DMS 273 (cell line): Measurements from ENCODE around the gene SELENOW.
"Not testable (repeated sequence)": the region's sequence is repeated elsewhere in the genome, so short reads cannot be mapped to it uniquely, and the experiment has no call there.

Source experiments
- DNase-seq: peaks from one replicate; lab custom pipeline; 2025; ENCODE audit not compliant: unreplicated experiment; lab: John Stamatoyannopoulos, UW

SELENOW gene

GRCh38 chr19:47756627-47756929 is 21.9 kb upstream of the SELENOW start:
- no peak for DNase-seq

DNA sequence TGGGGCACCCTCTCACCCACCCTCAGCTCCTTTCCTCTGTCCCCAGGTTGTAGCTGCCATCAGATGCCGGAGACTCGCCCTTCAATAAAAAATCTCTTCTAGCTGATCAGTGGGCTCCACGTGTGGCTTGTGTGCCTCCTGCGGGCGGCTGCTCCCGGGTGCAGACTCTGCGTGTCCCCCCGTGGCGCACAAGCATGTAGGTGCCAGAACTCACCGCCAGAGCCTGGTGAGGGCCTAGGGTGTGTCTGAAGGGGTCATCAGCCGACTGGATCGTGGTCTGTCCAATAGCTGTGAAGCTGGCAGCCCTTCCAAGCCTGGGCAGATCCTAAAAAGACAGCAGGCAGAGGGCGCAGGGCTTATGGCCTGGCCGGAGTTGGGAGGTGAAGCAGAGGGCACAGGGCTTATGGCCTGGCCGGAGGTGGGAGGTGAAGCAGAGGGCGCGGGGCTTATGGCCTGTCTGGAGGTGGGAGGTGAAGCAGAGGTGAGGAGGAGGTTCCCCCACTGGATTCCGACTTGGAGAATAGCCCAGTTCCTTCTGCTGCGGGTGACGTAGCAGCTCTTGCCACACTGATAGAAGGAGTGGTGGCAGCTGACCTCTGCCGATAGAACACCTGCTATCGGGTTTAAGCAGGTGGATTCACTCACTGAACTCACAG is 21.4 kb upstream of the SELENOW start:
- no peak for DNase-seq

DNA sequence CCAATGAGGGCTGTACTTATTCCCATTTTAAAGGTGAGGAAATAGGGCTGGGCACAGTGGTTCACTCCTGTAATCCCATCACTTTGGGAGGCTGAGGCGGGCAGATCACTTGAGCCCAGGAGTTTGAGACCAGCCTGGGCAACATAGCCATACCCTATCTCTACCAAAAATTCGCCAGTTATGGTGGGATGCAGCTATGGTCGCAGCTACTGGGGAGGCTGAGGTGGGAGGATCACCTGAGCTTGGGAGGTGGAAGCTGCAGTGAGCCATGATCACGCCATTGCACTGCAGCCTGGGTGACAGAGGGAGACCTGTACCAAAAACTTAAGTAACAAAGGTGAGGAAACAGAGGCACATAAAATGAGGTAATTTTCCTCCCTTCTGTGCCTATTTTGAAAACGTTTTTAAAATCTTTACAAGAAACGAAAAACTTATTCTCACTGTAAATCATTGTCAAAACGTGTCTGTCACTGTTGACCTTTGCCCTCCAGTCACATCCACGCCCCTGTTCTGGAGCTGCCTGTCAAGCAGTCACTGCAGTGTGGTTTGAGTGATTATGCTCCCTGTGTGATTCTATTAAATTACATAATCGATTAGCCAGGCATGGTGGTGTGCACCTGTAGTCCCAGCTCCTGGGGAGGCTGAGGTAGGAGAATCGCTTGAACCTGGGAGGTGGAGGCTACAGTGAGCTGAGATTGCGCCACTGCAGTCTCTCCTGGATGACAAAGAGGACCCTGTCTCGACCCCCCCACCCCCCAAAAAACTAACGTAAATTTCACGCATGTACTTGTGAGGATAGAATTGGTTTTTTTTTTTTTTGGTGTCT is 20.7 kb upstream of the SELENOW start:
- DNase-seq, result no peak

- no peak for DNase-seq
Observed at GRCh38 chr19:47758443-47758804, 20.1 kb upstream of the SELENOW start.

DNA sequence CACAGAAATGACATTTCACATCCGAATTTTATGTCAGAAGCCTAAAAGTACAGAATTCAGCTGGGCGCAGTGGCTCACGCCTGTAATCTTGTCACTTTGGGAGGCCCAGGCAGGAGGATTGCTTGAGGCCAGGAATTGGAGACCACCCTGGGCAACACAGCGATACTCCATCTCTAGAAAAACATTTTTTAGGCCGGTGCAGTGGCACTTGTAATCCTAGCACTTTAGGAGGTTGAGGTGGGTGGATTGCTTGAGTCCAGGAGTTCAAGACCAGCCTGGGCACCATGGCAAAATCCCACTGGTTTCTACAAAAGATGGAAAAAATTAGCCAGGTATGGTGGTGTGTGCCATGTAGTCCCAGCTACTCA is 17.9 kb upstream of the SELENOW start:
- DNase-seq, result no peak

DNA sequence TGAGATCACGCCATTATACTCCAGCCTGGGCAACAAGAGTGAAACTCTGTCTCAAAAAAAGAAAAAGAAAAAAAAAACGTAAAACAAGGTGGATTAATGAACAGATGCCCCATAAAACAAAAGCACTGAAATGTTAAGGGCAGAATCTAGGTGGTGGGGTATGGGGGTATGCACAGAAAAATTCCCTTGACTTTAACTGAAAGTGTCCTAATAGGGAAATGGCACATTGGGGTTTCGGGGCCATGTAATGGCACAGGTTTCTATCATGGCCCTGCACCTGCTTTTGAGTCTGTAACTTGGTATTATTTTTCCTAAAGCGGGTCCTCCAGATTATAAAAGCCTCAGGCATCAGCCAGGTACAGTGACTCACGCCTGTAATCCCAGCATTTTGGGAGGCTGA is 16.9 kb upstream of the SELENOW start:
- no peak for DNase-seq

DNA sequence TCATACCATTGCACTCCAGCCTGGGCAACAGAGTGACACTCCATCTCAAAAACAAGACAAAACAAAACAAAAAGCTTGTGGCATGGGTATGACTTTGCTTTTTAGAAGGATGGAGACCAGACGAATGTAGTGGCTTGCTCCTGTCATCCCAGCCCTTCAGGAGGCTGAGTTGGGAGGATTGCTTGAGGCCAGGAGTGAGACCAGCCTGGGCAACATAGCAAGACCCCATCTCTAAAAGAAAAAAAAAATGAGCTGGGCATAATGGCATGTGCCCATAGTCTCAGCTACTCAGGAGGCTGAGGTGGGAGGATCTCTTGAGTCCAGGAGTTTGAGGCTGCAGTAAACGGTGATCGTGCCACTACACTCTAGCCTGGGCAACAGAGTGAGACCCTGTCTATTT is 16.4 kb upstream of the SELENOW start:
- DNase-seq, result no peak

- no peak for DNase-seq
Observed at GRCh38 chr19:47762615-47763308, 15.7 kb upstream of the SELENOW start.

DNA sequence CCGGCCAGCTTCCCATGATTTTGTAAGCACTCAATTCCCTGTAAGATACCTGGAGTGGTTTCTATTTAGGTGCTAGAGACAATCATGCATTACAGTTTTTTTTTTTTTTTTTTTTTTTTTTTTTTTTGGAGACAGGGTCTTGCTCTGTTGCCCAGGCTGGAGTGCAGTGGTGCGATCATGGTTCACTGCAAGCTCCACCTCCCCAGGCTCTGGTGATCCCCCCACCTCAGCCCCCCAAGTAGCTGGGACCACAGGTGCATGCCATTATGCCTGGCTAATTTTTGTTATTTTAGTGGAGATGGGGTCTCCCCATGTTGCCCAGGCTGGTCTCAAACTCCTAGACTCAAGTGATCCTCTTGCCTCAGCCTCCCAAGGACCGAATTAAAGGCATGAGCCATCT is 13.8 kb upstream of the SELENOW start:
- DNase-seq, result not testable (repeated sequence)

GRCh38 chr19:47765523-47766358 is 12.8 kb upstream of the SELENOW start:
- DNase-seq, result peak; percentile 81

DNA sequence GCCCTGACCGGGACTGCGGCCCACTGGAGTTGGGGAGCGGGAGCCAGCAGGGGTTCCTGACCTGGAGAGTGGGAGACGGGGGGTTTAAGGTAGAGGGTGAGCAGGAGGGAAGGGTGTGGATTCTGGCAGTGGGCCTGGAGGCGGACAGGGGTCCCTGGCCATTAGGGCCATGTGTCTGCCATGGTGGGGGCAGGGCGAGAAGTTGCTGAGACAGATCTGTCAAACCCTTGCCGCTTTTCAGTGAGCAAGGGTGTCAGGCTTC is 12.2 kb upstream of the SELENOW start:
- DNase-seq, result no peak

DNA sequence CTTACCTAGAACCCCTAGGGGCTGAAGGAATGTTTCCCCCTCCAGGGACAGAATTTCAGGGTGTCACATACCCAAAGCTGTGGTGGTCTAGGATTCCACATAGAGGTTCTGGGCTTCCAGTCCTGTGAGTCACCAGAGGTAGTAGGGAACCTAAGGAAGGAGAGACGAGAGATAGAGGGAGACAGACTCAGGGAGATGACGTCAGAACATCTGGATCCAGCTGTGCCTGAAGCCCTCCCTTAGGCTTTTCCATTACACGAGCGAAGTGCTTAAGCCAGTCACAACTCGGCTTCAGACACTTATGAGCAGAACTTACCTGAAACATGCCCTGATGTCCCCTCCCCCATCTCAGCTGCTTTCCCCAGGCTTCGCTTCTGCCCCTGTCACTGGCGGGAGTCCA is 11.8 kb upstream of the SELENOW start:
- DNase-seq, result no peak

- no peak for DNase-seq
Observed at GRCh38 chr19:47767349-47767748, 11.2 kb upstream of the SELENOW start.

DNA sequence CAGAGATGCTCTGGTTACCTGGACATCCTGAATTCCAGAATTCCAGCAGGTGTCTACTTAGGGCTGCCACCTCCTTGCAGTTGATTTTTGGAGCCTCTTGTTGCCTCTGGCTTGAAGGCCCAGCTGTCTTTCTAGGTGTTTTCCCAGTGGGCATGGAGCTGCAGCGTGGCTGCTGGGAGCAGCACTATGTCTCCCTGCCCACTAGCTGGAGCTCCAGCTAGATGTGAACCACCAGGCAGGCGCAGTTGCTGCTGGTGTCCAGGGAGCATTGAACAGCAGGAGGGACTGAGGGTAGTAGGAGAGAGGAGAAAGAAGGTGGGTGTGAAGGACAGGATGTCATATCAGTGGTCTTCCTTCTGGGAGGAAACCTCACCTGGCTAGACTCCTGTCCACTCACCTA is 9.9 kb upstream of the SELENOW start:
- DNase-seq, result peak; percentile 31

DNA sequence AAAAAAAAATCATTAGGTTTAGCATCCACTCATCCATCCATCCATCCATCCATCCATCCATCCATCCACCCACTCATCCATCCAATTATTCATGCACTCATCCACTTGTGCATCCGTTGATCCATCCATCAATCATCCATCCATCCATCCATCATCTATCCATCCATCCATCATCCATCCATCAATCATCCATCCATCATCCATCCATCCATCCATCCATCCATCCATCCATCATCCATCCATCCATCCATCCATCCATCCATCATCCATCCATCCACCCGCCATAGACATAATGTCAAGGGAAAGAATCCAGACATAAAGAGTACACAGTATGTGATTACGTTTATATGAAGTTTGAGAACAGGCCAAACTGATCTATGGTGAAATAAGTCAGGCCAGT is 9.0 kb upstream of the SELENOW start:
- DNase-seq, result no peak

- not testable (repeated sequence) for DNase-seq
Observed at GRCh38 chr19:47771291-47771690, 7.2 kb upstream of the SELENOW start.

DNA sequence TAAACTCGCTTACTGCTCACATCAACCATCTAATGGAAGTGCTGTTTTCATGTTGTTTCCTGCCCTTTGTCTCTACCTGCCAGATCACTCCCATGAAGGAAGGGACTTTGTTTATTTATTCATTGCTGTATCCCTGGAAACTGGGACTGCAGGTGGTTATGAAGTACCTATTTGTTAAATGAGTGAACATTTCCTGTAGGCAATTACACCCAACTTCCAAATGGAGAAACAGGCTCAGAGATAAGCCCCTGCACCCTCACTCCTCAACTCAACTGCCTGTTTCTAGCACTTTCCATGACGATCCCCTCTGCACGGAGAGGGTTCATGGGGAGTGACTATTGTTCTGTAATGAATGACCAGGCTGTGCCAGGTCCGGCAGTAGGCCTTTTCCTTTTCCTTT is 1.9 kb upstream of the SELENOW start:
- no peak for DNase-seq

DNA sequence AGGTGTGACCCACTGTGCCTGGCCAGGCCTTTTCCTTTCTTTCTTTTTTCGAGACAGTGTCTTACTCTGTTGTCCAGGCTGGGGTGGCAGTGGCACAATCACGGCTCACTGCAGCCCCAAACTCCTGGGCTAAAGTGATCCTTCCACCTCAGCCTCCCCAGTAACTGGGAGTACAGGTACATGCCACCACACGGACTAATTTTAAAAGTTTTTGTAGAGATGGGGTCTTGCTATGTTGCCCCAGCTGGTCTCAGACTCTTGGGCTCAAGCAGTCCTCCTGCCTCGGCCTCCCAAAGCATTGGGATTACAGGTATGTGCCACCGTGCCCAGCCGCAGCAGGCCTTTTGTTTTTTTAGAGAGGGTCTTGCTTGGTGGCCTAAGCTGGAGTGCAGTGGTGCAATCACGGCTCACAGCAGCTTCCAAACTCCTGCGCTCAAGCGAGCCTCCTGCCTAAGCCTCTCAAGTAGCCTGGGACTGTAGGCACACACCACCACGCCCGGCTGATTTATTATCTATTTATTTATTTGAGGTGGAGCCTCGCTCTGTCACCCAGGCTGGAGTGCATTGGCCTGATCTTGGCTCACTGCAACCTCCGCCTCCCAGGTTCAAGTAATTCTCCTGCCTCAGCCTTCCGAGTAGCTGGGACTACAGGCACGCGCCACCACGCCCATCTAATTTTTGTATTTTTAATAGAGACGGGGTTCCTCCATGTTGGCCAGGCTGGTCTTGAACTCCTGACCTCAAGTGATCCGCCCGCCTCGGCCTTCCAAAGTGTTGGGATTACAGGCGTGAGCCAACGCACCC is 1.1 kb upstream of the SELENOW start:
- DNase-seq, result not testable (repeated sequence)

DNA sequence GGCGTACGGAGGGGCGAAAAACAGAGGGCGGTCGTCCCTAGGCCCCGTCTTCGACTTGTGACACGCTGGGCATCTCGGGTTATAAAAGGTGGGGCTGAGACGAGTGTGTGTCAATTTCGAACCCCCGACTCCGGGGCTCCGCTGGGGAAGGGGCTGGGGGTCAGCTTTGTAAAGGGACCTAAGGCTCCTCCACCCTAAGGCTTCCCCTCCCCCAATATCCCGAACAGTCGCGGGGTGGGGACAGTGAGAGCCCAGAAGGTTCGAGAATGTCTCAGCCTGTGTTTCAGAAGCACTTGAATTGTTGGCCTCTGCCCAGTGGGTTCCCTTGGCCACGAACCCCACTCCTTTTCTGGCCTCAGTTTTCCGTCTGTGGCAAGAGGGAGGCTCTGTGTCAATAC is 450 bp downstream of the SELENOW start:
- no peak for DNase-seq

DNA sequence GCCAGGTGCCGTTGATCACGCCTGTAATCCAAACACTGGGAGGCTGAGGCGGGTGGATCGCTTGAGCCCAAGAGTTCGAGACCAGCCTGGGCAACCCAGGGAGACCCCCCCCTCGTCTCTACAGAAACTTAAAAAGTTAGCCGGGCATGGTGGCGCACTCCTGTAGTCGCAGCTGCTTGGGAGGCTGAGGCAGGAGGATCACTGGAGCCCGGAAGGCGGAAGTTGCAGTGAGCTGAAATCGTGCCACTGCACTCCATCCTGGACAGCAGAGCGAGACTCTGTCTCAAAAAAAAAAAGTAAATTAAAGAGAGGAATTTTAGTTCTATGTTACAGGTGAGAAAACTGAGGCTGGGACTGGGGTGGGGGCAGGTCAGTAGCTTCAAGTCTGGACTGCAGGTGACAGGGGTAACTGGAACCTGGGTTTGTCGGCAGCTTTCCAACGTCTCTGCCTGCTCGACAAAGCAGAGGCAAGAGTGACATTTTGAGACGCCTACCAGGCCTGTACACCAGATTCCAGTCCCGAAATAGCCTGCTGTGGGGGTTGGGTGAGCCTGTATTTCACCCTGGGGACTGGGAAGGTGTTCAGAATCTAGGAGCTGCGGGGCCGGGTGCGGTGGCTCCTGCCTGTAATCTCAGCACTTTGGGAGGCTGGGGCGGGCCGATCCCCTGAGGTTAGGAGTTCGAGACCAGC is 1.2 kb downstream of the SELENOW start:
- no peak for DNase-seq

GRCh38 chr19:47780215-47780551 is 1.7 kb downstream of the SELENOW start:
- DNase-seq, result no peak
